C4-2B (cell line): ENCODE measurements around the gene CFL1.

Source experiments
- ZFX ChIP-seq: fragments of 450-650 bp; IDR thresholded peaks from 2 replicates; pipeline ENCODE4 v1.6.1; 2017
- TF ChIP-seq, protein P1 (sequence below): fragments of 450-650 bp; conservative IDR thresholded peaks from 2 replicates; pipeline ENCODE4 v1.5.1; 2017; ENCODE audit warnings: mild to moderate bottlenecking

DNA sequence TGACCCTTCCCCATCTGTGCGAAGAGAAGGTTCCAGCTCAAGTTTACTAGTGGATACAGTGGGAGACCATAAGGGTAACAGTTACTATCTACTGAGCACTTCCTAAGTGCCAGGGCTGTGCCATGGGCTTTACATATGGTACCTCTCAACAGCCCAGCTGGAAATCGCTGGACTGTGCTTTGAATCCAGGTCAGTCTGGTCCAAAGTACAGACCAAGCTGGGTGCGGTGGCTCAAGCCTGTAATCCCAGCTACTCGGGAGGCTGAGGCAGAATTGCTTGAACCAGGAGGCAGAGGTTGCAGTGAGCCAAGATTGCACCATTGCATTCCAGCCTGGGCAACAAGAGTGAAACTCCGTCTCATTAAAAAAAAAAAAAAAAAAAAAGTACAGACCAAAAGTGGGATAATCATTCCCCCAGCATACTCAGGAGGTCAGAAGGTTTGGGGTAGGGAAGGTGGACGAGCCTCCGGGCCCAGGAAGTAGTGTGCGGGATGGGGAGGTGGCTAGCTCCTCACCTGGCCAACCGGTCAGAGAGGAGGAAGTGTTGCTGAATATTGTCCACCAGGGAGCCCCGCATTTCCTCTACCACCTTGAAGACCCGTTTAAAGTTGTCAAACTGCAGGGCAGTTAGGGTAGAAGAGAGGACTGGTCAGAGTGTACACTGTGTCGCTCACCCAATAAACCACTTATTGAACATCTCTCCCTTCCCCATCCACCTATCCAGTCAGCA is 28.0 kb upstream of the CFL1 start:
- TF ChIP-seq, protein P1, sequence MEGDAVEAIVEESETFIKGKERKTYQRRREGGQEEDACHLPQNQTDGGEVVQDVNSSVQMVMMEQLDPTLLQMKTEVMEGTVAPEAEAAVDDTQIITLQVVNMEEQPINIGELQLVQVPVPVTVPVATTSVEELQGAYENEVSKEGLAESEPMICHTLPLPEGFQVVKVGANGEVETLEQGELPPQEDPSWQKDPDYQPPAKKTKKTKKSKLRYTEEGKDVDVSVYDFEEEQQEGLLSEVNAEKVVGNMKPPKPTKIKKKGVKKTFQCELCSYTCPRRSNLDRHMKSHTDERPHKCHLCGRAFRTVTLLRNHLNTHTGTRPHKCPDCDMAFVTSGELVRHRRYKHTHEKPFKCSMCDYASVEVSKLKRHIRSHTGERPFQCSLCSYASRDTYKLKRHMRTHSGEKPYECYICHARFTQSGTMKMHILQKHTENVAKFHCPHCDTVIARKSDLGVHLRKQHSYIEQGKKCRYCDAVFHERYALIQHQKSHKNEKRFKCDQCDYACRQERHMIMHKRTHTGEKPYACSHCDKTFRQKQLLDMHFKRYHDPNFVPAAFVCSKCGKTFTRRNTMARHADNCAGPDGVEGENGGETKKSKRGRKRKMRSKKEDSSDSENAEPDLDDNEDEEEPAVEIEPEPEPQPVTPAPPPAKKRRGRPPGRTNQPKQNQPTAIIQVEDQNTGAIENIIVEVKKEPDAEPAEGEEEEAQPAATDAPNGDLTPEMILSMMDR = no peak
- TF ChIP-seq ZFX = no peak
